C4-2B (cell line): ENCODE measurements around the gene PTCH2.
"Not testable (repeated sequence)": the region's sequence is repeated elsewhere in the genome, so short reads cannot be mapped to it uniquely, and the experiment has no call there.

Experiments used
- H3K27ac ChIP-seq: fragments of 450-650 bp; 2 replicates; pipeline ENCODE4 v1.5.1; 2017
- CTCF ChIP-seq: fragments of 450-650 bp; conservative IDR thresholded peaks from 2 replicates; pipeline ENCODE4 v1.5.1; 2017; ENCODE audit warnings: mild to moderate bottlenecking
- ZFX ChIP-seq: fragments of 450-650 bp; IDR thresholded peaks from 2 replicates; pipeline ENCODE4 v1.6.1; 2017

PTCH2 gene

DNA sequence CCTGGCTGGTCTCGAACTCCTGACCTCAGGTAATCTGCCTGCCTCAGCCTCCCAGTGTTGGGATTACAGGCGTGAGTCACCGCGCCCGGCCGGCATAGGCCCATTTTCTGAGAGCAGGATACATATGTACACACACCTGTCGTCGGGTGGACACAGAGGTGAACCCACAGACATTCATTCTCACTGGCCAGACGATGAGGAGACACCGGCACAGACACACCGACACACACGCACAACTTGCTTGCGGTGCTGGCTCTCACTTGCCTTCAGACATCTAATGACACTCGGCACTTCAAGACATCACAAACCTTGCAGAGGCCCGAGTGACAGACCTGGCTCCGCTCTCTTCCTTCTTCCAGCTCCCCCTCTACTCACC, 579 bp downstream of the PTCH2 start:
- TF ChIP-seq ZFX (no peak), CTCF (no peak)
- H3K27ac ChIP-seq: no peak overlapping the region

GRCh38 chr1:44839576-44839975, 3.5 kb downstream of the PTCH2 start:
- H3K27ac ChIP-seq: no peak overlapping the region
- TF ChIP-seq ZFX (no peak), CTCF (no peak)

DNA sequence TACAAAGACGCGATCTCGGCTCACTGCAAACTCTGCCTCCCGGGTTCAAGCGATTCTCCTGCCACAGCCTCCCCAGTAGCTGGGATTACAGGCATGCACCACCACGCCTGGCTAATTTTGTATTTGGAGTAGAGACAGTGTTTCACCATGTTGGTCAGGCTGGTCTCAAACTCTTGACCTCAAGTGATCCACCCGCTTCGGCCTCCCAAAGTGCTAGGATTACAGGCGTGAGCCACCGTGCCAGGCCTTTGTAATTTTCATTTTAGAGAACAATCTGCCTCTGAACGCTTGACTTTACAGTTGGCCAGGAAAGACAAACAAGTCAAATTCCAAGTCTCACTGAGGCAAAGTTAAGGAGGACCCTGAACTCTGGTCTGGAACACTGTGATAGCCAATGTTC, 4.8 kb downstream of the PTCH2 start:
- not testable (repeated sequence) for H3K27ac ChIP-seq

DNA sequence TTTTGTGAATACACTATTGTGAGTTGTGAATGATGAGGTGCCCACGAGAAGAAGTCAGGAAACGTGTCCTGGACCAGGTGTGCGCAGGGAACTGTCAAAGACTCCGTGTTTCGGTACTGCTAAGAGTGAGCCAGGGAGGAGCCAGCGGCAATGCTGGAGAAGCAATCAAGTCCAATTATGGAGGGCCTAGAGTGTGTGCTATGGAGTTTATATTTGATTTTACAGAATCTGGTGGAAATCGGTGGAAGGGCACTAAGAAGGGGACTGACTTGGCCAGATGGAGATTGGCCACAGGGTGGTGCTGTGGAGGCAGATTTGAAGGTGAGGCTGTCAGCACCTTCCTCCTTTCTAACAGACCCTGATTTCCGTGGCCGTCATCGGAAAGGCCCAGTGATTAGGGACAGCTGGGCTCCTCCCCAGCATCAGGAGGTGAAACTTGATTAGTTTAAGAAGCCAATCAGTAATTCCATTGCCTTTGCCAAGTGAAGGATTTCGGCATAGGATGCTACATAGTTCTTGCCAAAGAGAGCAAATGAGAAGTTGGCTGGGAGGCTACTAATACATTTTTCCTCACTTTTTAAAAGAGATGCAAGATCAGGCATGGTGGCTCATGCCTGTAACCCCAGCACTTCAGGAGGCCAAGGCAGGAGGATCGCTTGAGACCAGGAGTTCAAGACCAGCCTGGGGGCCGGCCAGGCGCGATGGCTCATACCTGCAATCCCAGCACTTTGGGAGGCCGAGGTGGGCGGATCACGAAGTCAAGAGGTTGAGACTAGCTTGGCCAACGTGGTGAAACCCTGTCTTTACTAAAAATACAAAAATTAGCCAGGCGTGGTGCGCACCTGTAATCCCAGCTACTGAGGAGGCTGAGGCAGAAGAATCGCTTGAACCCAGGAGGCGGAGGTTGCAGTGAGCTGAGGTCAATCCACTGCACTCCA, 7.0 kb downstream of the PTCH2 start:
- TF ChIP-seq CTCF (peak; percentile 94), ZFX (no peak)
- H3K27ac ChIP-seq: no peak overlapping the region

DNA sequence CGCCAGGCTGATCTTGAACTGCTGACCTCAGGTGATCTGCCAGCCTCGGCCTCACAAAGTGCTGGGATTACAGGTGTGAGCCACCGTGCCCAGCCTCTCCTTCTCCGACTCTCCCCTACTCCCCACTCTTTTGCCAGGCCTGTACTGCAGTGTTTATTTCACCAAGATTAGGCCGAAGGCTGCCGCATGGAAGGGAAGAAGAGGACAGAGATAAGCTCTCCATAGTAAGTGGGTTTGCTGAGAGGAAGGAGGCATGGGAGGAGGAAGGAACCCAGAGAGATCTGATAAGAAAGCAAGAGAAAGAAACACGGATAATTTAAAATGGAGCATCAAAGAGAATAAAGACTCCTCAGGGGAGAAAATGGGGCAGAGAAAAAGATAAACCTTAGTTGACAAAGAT, 8.7 kb downstream of the PTCH2 start:
- no peak for TF ChIP-seq ZFX
- TF ChIP-seq CTCF: no peak

DNA sequence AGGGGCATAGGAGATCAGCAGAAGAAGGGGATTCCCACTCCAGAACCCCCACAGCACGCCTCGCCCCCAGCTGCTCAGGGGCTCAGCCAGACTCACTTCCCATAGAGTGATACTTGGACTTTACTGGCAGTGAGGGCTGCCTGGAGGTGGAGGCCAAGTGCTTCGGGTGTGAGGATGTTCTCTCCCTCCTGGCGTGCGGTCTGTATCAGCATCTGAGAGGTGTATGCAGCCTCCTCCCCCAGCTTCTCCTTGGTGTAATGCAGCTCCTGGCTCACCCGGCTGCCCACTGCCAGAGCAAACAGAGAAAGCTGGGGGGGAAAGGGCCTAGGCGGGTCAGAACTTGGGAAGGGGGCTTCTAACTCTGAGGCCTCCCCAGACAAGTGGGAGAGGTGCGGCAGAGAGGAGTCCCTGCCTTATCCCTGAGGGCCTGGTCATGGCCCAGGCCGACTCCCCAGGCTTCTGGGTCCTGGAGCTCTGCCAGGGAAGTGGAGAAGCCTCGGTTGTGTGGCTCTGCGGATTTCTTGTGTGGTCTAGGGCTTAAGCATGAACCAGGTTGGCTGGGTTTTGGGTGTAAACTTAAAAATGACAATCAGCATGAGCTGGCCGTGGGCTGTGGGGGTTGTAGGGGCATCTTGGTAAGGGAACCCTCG, 10.9 kb downstream of the PTCH2 start:
- no peak overlapping the region for H3K27ac ChIP-seq

More for the DNA sequence above, 8.7 kb downstream of the PTCH2 start:
- no peak overlapping the region for H3K27ac ChIP-seq

DNA sequence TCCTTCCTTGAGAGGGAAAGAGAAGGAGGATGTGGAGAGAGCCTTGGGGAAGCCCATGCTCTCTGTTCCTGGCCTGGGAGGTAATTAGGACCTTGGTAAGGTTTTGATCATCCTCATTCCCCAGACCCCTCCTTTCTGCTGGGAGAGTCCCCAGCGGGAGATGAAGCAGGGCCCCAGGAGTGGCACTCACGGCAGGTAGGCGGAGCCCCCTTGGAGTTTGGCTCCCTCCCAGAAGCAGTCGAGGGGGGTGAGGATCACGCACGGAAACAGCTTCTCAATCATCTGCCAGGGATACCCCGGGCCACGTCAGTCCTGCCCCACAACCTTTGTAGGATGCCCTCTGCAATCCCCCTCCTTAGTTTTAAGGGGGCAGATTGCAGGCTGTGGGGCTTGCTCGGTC, 11.5 kb downstream of the PTCH2 start:
- no peak for TF ChIP-seq CTCF
- TF ChIP-seq ZFX: no peak
- H3K27ac ChIP-seq: no peak overlapping the region

More for the DNA sequence above, 10.9 kb downstream of the PTCH2 start:
- TF ChIP-seq ZFX (no peak), CTCF (no peak)
